Measurements from ENCODE around the gene TMEM87B. TPM values are rescaled to one million over a fixed set of nuclear protein-coding genes. Genes with fewer than 3 reads are reported as not detected.

Gene TMEM87B
- polyA plus RNA-seq, 1 donor from 2014 or later = 12.8 TPM

DNA sequence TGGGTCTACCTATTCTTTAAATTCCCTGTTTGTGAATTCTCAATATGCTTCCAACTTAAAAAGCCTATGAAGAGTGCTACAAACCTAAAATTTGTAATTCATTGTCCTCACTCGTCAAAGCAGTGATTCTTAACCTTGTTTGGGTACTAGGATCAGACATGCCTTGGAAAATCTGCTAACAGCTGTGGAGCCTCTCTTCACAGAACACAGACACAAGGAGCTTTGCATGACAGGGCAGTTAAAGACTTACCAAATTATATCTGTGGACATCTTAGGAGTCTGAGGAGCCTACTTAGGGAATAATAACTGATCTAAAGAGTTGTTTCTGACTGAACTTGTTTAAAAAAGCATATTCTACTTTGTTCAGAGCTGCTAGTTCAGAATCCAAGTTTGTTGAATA is 38.1 kb downstream of the TMEM87B start:
- Histone ChIP-seq H4K20me1 (ENCODE audit: insufficient read depth) (no peaks in the 10 kb centered on the region), H3K4me2 (ENCODE audit: low read length) (no peak overlapping the region), H3K36me3 (ENCODE audit: insufficient read depth, low read length) (no peaks in the 10 kb centered on the region)

DNA sequence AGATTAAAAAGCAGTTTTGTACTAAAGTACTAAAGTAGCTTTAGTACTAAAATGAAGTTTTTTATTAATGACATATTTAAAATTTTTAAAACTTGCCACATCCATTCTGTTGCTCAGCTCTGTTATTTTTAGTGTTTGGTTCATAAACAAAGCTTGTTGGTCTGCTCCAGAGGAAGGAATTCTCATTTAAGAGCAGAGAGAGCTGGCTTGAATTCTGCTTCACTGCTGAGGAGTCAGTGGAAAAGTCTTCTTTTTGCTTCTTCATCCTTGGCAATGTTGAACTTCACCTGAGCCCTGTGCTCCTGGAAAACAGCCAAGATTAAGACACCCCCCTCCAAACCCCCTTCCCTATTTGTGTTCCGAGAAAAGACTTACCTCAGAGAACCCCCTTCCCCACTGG is 40.6 kb downstream of the TMEM87B start:
- Histone ChIP-seq H3K27ac (ENCODE audit: low read length) (no peak overlapping the region), H3K79me2 (replicated peaks; ENCODE audit: insufficient read depth, low read length) (no peaks in the 10 kb centered on the region), H3K9me3 (ENCODE audit: low read length) (no peaks in the 10 kb centered on the region), H3K9me2 (ENCODE audit: insufficient read depth, low read length) (no peaks in the 10 kb centered on the region), H3K9ac (ENCODE audit: low read length) (no peak overlapping the region), H3K4me3 (ENCODE audit: low read length) (no peak overlapping the region), H3K4me2 (ENCODE audit: low read length) (no peak overlapping the region), H3K27me3 (ENCODE audit: insufficient read depth, low read depth, low read length) (no peaks in the 10 kb centered on the region), H3K36me3 (ENCODE audit: insufficient read depth, low read length) (peaks cover 9% of the 10 kb centered on the region), H4K20me1 (ENCODE audit: insufficient read depth) (no peaks in the 10 kb centered on the region), H2AFZ (ENCODE audit: low read depth, low read length) (no peak overlapping the region), H3F3A (ENCODE audit: insufficient read depth, low read length, poor library complexity, severe bottlenecking) (no peaks in the 10 kb centered on the region)
- no peak for TF ChIP-seq TAF1 (IDR thresholded peaks at IDR 0.05; ENCODE audit: low read depth)
- no peak for TF ChIP-seq MXI1 (conservative IDR thresholded peaks at IDR 0.05; ENCODE audit: poor library complexity, severe bottlenecking)
- no peak for TF ChIP-seq RAD21 (conservative IDR thresholded peaks at IDR 0.05)
- no peak for TF ChIP-seq EZH2 (IDR thresholded peaks at IDR 0.05; ENCODE audit: borderline replicate concordance, insufficient read depth, low read length, poor library complexity, severe bottlenecking)
- TF ChIP-seq SMC3 (conservative IDR thresholded peaks at IDR 0.05; ENCODE audit: poor library complexity) = no peak

More for the DNA sequence above, 38.1 kb downstream of the TMEM87B start:
- TF ChIP-seq POLR2AphosphoS5 (IDR thresholded peaks at IDR 0.05) = no peak
- no peak for TF ChIP-seq RAD21 (conservative IDR thresholded peaks at IDR 0.05)
- TF ChIP-seq TAF1 (IDR thresholded peaks at IDR 0.05; ENCODE audit: low read depth) = no peak
- TF ChIP-seq EP300 (conservative IDR thresholded peaks at IDR 0.05; ENCODE audit: poor library complexity, severe bottlenecking) = no peak
- TF ChIP-seq, protein P1, sequence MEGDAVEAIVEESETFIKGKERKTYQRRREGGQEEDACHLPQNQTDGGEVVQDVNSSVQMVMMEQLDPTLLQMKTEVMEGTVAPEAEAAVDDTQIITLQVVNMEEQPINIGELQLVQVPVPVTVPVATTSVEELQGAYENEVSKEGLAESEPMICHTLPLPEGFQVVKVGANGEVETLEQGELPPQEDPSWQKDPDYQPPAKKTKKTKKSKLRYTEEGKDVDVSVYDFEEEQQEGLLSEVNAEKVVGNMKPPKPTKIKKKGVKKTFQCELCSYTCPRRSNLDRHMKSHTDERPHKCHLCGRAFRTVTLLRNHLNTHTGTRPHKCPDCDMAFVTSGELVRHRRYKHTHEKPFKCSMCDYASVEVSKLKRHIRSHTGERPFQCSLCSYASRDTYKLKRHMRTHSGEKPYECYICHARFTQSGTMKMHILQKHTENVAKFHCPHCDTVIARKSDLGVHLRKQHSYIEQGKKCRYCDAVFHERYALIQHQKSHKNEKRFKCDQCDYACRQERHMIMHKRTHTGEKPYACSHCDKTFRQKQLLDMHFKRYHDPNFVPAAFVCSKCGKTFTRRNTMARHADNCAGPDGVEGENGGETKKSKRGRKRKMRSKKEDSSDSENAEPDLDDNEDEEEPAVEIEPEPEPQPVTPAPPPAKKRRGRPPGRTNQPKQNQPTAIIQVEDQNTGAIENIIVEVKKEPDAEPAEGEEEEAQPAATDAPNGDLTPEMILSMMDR (IDR thresholded peaks at IDR 0.05; ENCODE audit: poor library complexity, severe bottlenecking) = no peak
- no peak for TF ChIP-seq EZH2 (IDR thresholded peaks at IDR 0.05; ENCODE audit: borderline replicate concordance, insufficient read depth, low read length, poor library complexity, severe bottlenecking)
- TF ChIP-seq MXI1 (conservative IDR thresholded peaks at IDR 0.05; ENCODE audit: poor library complexity, severe bottlenecking) = no peak
- TF ChIP-seq, protein P2, sequence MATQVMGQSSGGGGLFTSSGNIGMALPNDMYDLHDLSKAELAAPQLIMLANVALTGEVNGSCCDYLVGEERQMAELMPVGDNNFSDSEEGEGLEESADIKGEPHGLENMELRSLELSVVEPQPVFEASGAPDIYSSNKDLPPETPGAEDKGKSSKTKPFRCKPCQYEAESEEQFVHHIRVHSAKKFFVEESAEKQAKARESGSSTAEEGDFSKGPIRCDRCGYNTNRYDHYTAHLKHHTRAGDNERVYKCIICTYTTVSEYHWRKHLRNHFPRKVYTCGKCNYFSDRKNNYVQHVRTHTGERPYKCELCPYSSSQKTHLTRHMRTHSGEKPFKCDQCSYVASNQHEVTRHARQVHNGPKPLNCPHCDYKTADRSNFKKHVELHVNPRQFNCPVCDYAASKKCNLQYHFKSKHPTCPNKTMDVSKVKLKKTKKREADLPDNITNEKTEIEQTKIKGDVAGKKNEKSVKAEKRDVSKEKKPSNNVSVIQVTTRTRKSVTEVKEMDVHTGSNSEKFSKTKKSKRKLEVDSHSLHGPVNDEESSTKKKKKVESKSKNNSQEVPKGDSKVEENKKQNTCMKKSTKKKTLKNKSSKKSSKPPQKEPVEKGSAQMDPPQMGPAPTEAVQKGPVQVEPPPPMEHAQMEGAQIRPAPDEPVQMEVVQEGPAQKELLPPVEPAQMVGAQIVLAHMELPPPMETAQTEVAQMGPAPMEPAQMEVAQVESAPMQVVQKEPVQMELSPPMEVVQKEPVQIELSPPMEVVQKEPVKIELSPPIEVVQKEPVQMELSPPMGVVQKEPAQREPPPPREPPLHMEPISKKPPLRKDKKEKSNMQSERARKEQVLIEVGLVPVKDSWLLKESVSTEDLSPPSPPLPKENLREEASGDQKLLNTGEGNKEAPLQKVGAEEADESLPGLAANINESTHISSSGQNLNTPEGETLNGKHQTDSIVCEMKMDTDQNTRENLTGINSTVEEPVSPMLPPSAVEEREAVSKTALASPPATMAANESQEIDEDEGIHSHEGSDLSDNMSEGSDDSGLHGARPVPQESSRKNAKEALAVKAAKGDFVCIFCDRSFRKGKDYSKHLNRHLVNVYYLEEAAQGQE (IDR thresholded peaks at IDR 0.05; ENCODE audit: borderline replicate concordance) = no peak
- no peak for TF ChIP-seq SMC3 (conservative IDR thresholded peaks at IDR 0.05; ENCODE audit: poor library complexity)
- Histone ChIP-seq H3K9me2 (ENCODE audit: insufficient read depth, low read length) (no peaks in the 10 kb centered on the region), H3K27me3 (ENCODE audit: insufficient read depth, low read depth, low read length) (no peaks in the 10 kb centered on the region), H3K79me2 (replicated peaks; ENCODE audit: insufficient read depth, low read length) (no peaks in the 10 kb centered on the region), H2AFZ (ENCODE audit: low read depth, low read length) (no peak overlapping the region), H3K9me3 (ENCODE audit: low read length) (no peaks in the 10 kb centered on the region), H3F3A (ENCODE audit: insufficient read depth, low read length, poor library complexity, severe bottlenecking) (no peaks in the 10 kb centered on the region), H3K9ac (ENCODE audit: low read length) (no peak overlapping the region), H3K27ac (ENCODE audit: low read length) (no peak overlapping the region), H3K4me3 (ENCODE audit: low read length) (no peak overlapping the region)

All from neural cell (in vitro differentiated cells).